Mucosa of descending colon (tissue), 3 donors: Measurements from ENCODE around the gene C1QTNF9B. TPM values are rescaled to one million over a fixed set of nuclear protein-coding genes. Genes with fewer than 3 reads are reported as not detected.
A peak's percentile ranks its signal among the peaks of the same experiment; 100 is the strongest.
"Not testable (repeated sequence)": the region's sequence is repeated elsewhere in the genome, so short reads cannot be mapped to it uniquely, and the experiment has no call there.

Experiments used
- ATAC-seq: fragments of 200-7000 bp; cut with Tn5 transposase; one replicate; pipeline ENCODE4 v1.9.1; 2020; ENCODE audit warnings: mild to moderate bottlenecking, moderate library complexity
- DNase-seq, 3 donors: peaks; one replicate each; pipeline ENCODE4 v3.0.0-alpha.2; 2020
- H3K36me3 ChIP-seq: fragments of 200-600 bp; one replicate; pipeline ENCODE4 v1.8.0; 2021; ENCODE audit warnings: low read depth, mild to moderate bottlenecking
- H3K4me1 ChIP-seq: fragments of 200-600 bp; one replicate; pipeline ENCODE4 v1.8.0; 2021; ENCODE audit warnings: low read depth, mild to moderate bottlenecking
- H3K4me3 ChIP-seq: fragments of 200-600 bp; one replicate; pipeline ENCODE4 v1.8.0; 2021; ENCODE audit warnings: mild to moderate bottlenecking
- H3K9me3 ChIP-seq: fragments of 200-600 bp; one replicate; pipeline ENCODE4 v1.8.0; 2021; ENCODE audit warnings: mild to moderate bottlenecking
- CTCF ChIP-seq: fragments of 200-600 bp; IDR thresholded peaks from one replicate; pipeline ENCODE4 v1.8.0; 2022; ENCODE audit warnings: antibody characterized with exemption, mild to moderate bottlenecking
- intact Hi-C, 2 donors: fragments of 100-400 bp; cut with DNase I in 1 of 2; cut with micrococcal nuclease in 1 of 2; formaldehyde crosslinking; loops; one replicate each; pipeline versions ENCODE4 v1.11.0 to v1.11.1; 2022; cut with DNase I, micrococcal nuclease
- total RNA-seq, 3 donors: library from RNA; stranded (reverse); fragmentation: NEBNext Ultra II Directional in 2 of 3; extraction: Animal tissue kit (Norgen Biotek cat#: 25700) in 2 of 3; gene quantifications; one replicate each; pipeline versions ENCODE4 v1.2.1 to v1.2.4, GENCODE V29; 2021 to 2023
- donor health status: DM: no; HTN: no; CAD: no; lungs with moderate emphysema.
- donor health status: DM: no; HTN: no; CAD: no.
- donor health status: DM: no; HTN: yes; CAD: no.

C1QTNF9B gene
- total RNA-seq, 3 donors from 2014 or later = 0.32 TPM; not detected in 2

DNA sequence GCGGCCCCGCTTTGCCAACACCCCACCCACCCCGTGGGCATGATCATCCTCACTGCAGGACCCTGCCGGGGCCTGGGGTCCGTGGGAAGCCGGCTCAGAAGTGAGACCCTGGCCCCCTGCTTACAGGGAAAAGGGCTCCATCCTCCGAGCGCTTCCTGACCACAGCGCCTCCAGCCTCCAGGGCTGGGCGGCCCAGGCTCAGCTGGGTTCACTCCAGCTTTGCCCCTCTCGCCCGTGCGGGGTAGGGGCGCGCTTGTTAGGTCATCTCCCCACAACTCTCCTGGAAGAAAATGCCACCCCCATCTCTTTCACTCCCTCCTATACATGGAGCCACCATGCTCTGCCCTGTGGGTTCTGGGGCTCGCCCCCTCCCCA lies 6.6 kb upstream of the C1QTNF9B start:
- Histone ChIP-seq H3K36me3 (no peaks in the 10 kb centered on the region), H3K4me3 (no peak overlapping the region), H3K4me1 (no peaks in the 10 kb centered on the region), H3K9me3 (no peaks in the 10 kb centered on the region)
- intact Hi-C loops = no loop called here
- peak; percentile 8 for ATAC-seq
- no peak for DNase-seq
- TF ChIP-seq CTCF = no peak

DNA sequence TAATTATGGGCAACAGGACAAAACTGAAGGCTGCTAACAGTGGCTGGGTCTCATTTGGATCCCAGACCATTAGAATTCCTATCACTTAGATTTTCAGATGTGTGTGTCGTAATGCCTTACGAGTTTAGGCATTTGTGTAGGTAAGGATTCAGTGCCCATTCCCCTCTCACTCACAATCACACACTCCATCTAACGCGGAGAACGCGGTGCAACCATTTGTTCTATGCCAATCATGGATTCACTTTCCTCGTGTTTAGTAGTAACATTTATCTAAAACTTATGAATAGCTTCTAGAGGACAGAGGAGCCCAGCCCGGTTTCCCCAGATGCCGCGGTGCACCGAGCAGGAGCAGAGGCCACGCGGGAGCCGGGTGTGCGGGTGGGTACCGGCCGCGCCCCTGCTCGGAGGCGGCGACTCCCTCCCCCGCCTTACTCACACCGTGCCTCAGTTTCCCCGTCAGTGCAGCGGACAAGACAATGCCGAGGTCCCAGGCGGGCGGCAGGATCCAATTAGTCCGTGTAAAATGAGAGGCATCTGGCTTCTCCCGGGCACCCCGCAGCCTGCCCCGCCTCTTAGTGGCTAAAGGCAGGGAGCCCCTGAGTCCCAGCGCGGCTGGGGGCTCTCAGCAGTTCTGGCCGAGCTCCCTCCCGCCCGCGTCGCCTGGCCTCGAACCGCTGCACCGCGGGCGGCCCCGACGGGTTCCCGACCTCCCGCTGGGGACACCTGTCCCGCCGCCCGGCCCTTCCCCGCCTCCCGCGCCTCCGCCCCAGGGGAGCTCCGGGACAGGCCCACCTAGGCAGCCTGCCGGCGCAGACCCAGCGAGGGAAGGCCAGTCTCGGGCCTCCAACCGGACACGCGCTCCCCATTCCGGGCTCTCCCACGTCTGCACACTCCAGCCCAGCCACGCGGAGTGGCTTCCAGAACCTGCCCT lies 5.9 kb upstream of the C1QTNF9B start:
- DNase-seq = no peak
- no peak for TF ChIP-seq CTCF
- intact Hi-C loops = no loop called here
- no peaks in the 10 kb centered on the region for H3K9me3 ChIP-seq
- ATAC-seq = peak; percentile 38
- no peaks in the 10 kb centered on the region for H3K36me3 ChIP-seq
- no peaks in the 10 kb centered on the region for H3K4me1 ChIP-seq
- H3K4me3 ChIP-seq = no peak overlapping the region

- H3K4me1 ChIP-seq = no peaks in the 10 kb centered on the region
- no peak for DNase-seq
- no peaks in the 10 kb centered on the region for H3K36me3 ChIP-seq
- TF ChIP-seq CTCF = no peak
- no peaks in the 10 kb centered on the region for H3K9me3 ChIP-seq
- no peak for ATAC-seq
- no peak overlapping the region for H3K4me3 ChIP-seq
- intact Hi-C loops = no loop called here
Observed at GRCh38 chr13:23901365-23901764, 4.1 kb upstream of the C1QTNF9B start.

DNA sequence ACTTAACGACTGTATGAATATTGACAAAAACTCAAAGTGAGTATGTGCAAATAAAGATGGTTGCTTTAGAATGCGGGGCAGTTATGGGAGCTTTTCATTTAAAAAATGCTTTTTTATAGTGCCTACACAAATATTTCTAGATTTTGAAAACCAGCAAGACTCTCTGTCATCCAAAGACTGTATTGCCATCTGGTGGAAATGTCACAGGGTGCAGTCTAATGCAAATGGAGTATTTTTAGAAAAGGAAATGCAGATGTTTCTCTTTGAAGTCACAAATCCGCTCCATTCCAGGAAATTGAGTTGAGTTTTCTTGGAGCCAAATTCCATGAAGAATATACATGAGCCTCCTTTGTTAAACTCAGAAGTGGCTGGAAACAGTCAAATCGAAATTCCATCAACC lies 2.3 kb upstream of the C1QTNF9B start:
- TF ChIP-seq CTCF = no peak
- Histone ChIP-seq H3K36me3 (no peaks in the 10 kb centered on the region), H3K4me1 (no peaks in the 10 kb centered on the region), H3K9me3 (no peaks in the 10 kb centered on the region), H3K4me3 (no peak overlapping the region)
- DNase-seq (peak in 1 of 3 donors; percentile 18), ATAC-seq (peak; percentile 52)
- intact Hi-C loops = no loop called here

- TF ChIP-seq CTCF = no peak
- Histone ChIP-seq H3K9me3 (no peaks in the 10 kb centered on the region), H3K4me3 (no peak overlapping the region), H3K36me3 (no peaks in the 10 kb centered on the region), H3K4me1 (no peaks in the 10 kb centered on the region)
- DNase-seq (peak in 1 of 3 donors; percentile 13), ATAC-seq (peak; percentile 31)
- intact Hi-C loops = no loop called here
Observed at GRCh38 chr13:23898101-23898500, 799 bp upstream of the C1QTNF9B start.

DNA sequence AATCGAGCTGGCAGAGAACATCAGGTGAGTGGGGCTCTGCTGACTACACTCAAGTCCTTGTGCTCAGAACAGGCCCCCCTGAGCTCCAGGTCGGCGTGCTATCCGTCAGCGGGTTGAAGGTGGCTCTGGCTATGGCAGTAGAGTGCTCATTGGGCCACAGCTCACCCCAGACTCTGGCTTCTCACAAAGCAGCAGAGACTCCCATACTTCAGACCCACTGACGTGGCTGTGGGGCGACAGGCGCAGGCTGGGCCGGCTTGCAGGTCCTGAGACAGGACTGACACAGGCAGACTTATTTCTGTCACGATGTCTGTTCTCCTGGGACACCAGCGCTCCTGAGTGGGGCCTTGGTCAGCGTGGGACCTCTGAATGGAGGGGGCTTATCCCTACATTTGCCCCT lies 2.6 kb downstream of the C1QTNF9B start:
- ATAC-seq, H3K4me3 ChIP-seq, intact Hi-C loops, H3K9me3 ChIP-seq, H3K4me1 ChIP-seq, H3K36me3 ChIP-seq, DNase-seq: not testable (repeated sequence)

GRCh38 chr13:23893791-23894190 lies 3.5 kb downstream of the C1QTNF9B start:
- H3K4me1 ChIP-seq, H3K36me3 ChIP-seq, H3K9me3 ChIP-seq, DNase-seq, ATAC-seq, H3K4me3 ChIP-seq, intact Hi-C loops: not testable (repeated sequence)
